ENCODE results near the gene MACROD2.
"Not testable (repeated sequence)": the region's sequence is repeated elsewhere in the genome, so short reads cannot be mapped to it uniquely, and the experiment has no call there.

MACROD2 gene

DNA sequence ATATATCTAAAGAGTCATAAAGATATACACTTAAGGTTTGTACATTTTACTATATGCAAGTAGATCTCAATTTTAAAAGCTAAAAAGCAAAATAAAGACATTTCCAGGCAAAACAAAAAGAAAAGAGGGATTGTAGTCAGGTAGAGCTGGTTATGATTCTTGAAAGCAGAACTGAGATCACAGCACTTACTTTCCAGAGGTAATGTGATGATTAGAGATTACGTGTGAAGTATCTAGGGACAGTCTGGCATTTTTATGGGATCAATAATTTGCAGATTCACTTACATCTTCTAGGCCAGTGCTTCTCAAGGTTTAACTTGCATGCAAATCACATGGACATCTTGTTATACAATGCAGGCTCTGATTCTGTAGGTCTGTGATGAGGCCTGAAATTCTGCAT lies 1982.4 kb downstream of the MACROD2 start:
- TF ChIP-seq, protein P1, sequence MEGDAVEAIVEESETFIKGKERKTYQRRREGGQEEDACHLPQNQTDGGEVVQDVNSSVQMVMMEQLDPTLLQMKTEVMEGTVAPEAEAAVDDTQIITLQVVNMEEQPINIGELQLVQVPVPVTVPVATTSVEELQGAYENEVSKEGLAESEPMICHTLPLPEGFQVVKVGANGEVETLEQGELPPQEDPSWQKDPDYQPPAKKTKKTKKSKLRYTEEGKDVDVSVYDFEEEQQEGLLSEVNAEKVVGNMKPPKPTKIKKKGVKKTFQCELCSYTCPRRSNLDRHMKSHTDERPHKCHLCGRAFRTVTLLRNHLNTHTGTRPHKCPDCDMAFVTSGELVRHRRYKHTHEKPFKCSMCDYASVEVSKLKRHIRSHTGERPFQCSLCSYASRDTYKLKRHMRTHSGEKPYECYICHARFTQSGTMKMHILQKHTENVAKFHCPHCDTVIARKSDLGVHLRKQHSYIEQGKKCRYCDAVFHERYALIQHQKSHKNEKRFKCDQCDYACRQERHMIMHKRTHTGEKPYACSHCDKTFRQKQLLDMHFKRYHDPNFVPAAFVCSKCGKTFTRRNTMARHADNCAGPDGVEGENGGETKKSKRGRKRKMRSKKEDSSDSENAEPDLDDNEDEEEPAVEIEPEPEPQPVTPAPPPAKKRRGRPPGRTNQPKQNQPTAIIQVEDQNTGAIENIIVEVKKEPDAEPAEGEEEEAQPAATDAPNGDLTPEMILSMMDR (IDR thresholded peaks at IDR 0.05) = no peak
- TF ChIP-seq ZFX (IDR thresholded peaks at IDR 0.05; ENCODE audit: borderline replicate concordance) = no peak
- no peak overlapping the region for H3K27ac ChIP-seq

DNA sequence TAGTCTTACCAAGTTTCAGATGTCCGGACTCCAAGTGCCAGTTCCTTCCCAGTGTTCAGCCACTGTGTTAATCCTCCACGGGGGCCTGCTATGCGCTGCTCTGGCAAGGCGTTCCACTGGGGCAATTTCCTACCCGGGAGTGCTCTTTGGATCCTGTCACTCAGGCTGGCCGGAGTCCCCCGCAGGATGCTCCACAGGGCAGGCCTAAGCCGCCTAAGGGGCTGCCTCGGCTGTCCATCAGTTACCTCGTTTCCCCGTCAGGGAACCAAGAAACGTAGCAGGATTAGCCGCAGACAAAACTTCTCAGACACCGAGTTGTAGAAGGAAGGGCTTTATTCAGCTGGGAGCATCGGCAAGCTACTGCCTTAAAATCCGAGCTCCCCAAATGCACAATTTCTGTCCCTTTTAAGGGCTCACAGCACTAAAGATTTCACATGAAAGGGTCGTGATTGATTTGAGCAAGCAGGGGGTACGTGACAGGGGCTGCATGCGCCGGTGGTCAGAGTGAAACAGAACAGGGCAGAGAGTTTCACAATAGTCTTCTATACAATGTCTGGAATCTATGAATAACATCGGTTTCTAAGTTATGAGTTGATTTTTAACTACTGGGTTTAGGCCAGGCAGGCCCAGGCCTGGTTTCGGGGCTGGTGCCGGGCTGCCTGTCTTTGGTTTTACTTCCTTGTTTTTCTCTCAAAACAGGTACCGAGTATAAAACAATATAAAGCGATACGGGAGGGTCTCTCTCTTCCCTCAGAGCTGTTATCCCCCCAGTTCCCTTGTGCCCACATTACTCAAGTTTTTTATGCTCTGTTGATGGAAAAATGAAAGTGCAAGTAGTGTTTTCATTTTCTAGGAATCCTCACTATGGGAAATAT lies 1990.4 kb downstream of the MACROD2 start:
- not testable (repeated sequence) for H3K27ac ChIP-seq

- no peak for TF ChIP-seq ZFX (IDR thresholded peaks at IDR 0.05; ENCODE audit: borderline replicate concordance)
- TF ChIP-seq, protein P1 (IDR thresholded peaks at IDR 0.05) = no peak
- no peak overlapping the region for H3K27ac ChIP-seq
Measured at GRCh38 chr20:15986690-15987089, 1991.4 kb downstream of the MACROD2 start.

DNA sequence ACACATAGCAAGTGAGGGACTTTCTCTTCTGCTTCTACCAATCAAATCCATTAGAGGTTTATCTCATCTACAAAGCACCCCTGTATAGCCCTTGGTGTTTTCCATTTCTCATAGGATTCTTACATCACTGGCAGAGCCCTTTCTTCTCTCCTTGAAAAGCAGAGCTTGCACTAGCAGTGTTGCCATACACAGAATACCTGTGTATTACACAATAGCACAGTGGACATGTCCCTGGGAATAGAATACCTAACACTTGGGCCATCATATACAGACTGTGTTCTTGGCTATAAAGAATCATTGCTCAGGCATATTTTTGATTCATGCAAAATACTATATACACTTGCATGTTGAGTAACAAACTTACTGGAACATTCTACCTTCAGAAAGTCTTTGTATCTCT lies 1996.0 kb downstream of the MACROD2 start:
- no peak overlapping the region for H3K27ac ChIP-seq
- TF ChIP-seq, protein P1 (IDR thresholded peaks at IDR 0.05) = no peak
- TF ChIP-seq ZFX (IDR thresholded peaks at IDR 0.05; ENCODE audit: borderline replicate concordance) = no peak

DNA sequence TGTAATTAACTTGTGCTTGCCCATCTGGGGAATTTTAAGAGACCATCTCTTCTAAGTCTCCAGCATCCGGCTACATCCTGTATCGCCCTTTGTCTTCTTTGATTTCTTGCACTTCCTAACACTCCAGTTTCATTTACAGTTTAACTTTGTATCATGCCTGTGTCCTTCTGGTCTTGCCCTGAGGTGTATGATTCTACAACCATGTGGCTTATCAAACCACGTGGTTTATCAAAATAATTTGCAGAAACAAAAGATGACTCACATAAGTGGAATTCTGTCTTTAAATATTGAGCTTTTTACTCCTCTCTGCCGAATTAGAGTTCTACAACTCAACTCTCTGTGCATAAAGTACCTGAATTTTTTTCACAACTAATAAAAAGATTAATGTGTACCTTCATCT lies 1997.2 kb downstream of the MACROD2 start:
- TF ChIP-seq, protein P1 (IDR thresholded peaks at IDR 0.05) = no peak
- no peak for TF ChIP-seq ZFX (IDR thresholded peaks at IDR 0.05; ENCODE audit: borderline replicate concordance)
- H3K27ac ChIP-seq = no peak overlapping the region

DNA sequence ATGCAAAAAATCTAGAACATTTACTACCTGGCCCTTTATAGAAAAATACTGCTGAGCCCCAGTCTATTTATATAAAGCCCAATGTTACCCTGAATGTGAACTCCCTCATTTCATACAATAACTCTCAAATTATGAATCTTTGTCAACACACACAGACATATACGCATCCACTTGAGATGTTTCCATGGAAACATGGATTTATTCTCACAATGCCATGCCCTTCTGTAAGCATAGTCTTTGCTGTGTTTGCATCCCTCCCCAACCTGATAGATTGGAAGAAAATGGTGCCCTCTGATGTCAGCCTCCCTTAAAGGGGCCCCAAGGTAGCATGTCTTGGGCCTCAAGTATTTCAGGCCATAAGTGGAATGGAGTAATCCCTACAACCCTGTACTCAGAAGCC lies 2004.8 kb downstream of the MACROD2 start:
- no peak overlapping the region for H3K27ac ChIP-seq
- TF ChIP-seq, protein P1 (IDR thresholded peaks at IDR 0.05) = no peak
- no peak for TF ChIP-seq ZFX (IDR thresholded peaks at IDR 0.05; ENCODE audit: borderline replicate concordance)

GRCh38 chr20:16001286-16001685 lies 2006.0 kb downstream of the MACROD2 start:
- no peak for TF ChIP-seq ZFX (IDR thresholded peaks at IDR 0.05; ENCODE audit: borderline replicate concordance)
- TF ChIP-seq, protein P1 (IDR thresholded peaks at IDR 0.05) = no peak
- no peak overlapping the region for H3K27ac ChIP-seq
